ENCODE results near the gene FAM180A.
"Not testable (repeated sequence)": the region's sequence is repeated elsewhere in the genome, so short reads cannot be mapped to it uniquely, and the experiment has no call there.

FAM180A gene

DNA sequence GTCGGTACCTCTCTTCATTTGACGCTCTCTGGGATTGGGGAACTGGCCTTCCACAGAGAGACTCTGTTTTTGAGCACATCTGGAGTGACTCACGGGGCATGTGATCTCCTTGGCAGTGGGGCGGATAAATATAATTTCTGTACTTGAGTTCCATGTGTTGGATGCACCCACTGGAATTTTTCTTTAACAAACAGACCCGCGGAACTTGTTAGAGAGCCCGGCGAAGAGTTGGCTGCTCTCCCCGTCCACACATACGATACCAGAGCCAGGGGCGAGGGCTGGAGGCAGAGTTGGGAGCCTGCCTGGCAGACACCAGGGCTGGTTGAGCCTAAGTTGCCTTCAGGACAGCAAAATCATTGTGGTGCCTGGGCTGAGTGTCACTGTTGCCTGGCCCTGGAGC is at the start of gene FAM180A:
Gene FAM180A, minus strand, starts transcription at position 44 of the 400 bp plus-strand sequence. CDS start 233 bp downstream, outside the sequence.
- DNase-seq = no peak

DNA sequence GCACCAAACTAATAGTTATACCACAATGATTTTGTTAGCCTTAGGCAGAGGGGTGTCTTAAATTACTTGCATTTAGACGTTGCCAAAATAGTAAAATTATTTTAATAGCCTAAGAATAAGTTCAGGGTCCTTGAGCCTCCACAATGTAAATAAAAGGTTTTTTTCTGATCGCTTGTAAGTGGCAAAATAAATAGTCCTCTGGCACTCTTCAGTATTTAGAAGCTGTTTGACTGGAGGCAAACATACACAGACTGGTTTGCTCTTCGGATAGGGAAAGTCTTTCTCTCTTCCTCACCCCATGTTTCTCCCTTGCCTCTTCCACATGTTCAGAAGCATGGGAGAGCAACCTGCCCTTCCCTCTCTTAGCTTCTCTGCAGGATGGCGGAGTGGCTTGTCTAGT is 49.5 kb upstream of the FAM180A start:
- no peak for DNase-seq

DNA sequence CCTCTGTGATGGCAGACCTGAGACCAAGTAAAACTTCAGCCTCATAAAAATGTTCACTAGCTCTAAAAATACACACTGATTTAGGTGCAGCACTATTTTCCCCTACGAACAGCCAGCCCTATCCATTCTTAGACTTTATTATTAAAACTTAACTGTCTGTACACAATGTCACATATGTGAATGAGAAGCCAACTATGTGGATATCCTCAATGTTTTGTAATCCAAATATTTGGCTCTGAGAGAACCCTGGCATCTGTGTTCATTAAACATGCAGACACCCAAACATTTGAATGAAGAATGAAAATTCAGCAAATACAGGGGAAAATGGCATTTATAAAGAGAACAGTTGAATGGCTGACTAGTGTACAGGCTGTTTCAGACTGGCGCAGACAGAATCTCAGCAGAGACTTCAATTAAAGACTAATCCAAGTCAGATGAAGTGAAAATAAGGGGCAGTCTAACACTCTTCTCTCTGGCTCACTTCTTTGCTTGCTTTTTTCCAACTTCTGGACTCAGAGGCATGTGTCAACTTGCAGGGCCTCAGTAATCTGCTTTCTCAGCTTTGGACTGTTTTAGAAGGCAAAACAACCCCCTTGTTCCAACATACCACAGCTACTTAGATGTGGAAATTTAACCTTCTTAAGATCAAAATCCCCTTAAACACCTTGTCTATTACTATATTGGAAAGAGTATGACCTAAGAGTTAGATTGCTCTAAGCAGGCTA is 47.4 kb upstream of the FAM180A start:
- DNase-seq = no peak

DNA sequence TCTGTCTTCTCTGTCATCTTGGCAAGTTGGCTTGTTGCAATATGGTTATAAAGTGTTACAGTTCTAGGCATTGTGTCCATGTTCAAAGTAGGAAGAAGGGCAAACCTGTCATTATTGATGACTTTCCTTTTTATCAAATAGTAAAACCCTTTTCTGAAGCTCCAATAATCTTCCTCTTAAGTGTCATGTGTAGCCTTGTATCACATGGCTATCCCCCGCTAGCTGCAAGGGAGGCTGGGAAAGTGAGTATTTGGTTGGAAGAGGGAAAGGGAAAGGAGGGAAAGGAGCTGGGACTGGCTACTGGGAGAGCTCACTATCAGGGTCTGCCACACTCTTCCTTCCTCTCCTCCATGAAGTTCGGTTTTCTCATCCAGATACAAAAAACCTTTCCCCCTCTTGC is 45.2 kb upstream of the FAM180A start:
- no peak for DNase-seq

DNA sequence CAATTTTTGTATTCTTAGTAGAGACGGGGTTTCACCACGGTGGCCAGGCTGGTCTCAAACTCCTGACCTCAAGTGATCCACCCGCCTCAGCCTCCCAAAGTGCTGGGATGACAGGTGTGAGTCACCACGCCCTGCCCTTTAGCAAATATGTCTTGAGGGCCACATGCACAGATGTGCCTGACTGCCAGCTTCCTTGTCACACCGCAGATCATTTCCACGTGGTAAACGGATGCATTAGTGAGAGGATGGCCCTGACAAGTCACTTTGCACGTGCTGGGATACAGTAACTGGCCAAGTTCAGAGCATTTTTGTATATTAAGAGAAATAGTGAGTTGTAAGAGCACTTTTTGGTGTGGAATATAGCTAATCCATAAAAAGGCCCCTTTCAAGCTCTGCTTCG is 44.3 kb upstream of the FAM180A start:
- DNase-seq = no peak

DNA sequence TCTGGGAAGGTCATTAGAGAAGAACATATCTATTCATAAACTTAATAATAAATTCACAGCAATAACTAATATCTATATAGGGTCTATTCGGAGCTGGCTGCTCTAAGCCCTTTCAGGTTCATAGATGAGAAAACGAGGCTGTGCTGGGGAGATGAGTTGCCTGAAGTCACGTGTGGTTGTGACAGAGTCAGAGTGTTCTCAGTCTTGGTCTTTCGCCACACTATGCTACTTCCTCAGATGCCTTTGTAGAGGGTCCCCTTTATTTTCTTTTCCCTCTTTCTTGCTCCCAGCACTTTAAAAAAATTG is 43.7 kb upstream of the FAM180A start:
- no peak for DNase-seq

DNA sequence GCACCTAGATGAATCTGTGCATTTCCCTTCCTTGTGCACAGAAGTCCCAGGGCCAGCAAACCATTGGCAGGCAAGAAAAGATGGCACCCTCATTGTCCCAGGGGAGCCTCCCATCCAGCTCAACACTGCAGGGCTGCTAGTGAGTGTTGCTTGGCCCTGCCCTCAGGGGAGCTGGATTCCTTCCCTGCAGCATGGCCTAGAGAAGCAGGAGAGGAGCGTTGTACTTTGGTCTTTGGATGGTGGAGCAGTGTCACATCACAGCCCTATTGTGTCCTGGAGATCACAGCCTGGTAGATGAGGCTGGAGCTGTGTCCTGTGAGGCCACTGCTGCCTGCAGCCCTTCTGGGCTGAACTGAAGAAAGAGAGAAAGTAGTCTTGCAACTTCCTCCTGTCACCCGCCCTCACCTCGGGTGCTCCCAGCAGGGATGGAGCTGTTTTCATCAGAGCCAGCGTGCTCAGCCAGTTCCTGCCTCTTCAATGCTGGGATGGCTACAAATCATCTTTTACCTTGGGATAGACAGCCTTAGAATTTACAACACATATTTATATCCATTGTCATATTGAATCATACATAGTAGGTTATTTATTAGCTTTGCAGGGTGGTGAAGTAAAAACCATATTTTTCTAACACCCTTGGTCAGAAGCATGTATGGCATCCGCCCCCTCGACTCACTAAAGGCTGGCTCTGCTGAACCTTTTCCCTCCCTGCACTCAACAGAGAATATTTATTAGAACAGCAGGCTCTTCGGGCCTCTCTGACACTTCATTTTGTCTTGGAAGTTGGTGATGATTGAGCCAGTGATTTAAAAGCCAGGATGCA is 43.1 kb upstream of the FAM180A start:
- DNase-seq = no peak

DNA sequence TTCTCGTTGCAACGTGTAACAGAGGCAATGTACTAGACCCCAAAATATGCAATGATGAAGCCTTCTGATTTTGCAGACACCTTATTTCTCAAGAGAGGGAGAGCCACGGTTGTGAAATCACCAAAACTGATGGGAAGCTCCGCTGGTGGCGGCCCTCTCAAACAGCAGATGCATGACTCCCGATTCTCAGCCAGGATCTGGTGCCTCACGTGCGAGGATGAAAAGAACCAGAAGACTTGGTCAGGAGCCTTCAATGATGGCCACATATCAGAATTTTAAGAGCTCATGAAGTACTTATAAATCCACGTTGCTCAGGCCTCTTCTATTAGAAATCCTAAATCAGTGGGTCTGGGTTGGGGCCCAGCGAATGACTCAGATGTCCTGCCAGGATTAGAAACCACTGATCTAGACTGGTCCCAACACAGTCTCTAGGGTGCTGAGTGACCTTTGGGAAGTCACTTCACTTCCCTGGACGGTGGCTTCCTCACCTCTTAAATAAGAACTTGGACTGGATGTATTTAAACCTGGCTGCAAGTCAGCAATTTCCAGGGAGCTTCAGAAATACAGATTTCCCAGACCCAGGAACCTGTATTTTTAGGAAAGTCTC is 41.9 kb upstream of the FAM180A start:
- no peak for DNase-seq

DNA sequence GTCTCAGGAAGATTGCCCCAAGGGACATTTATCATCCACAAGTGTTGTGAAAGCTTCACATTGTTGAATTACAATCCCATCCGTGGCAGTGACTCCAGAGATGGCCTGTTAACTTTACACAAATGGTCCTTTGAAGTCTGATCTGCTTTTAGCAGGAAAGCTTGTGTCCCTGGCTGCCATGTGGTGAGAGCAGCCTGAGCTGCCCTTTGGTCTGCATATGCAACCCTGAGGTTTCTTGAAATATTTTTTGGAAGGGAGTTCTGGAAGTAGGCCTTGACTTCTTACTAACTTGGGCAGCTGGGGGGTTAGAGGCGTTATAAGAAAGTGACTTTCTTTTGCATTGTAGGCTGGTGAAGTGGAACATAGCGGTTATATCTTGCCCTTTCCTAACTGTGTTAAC is 41.3 kb upstream of the FAM180A start:
- no peak for DNase-seq

DNA sequence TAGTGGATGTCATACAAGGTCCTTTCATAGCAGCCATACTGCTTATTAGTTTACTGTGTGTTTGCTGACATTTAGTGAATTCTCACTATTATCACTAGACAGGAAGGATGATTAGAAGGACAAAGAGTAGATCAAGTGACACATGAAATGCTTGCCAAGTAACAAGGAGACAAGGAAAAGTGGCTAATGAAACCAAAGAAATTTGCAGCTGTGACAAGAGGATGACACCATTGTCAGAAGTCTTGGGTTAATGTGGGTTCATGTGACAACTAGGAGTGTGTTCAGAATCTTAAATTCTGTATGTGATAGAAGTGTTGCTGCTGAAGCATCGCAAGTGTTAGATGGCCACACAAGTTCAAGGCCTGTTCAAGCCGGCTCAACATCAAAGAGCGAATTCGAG is 40.8 kb upstream of the FAM180A start:
- no peak for DNase-seq

DNA sequence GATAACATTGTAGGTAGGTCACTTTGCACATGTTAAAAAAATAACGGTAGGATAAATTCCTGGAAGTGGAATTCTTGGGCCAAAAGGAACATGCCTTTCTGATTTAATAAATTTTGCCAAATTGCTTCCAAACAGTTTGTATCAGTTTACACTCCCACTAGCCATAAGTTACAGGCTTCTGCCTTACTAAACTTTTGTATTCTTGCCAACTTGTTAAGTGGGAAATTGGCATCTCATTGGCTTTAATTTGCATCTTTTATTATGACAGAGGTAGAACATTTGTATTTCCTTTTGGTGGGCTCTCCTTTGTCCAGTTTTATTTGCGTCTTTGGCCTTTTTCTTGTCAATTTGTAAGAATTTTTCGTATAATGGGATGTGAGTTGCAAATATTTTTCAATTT is 38.3 kb upstream of the FAM180A start:
- DNase-seq = no peak

DNA sequence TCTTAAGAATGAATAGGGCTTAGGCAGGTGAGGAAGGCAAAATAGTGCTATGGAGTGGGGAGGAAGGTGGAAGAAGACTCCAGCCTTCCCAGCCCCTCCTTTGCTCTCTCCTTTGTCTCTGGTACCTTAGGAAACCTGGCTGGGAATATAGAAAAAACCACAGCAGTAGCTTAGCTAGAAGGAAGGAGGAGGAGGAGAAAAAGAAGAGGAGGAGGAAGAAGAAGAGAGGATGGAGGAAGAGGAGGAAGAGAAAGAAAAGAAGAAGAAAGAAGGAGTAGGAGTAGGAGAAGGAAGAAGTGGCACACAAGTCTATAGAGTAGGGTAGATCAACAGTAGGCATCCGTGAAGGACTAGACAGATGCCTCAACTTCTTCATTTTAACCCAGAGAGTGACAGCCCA is 36.5 kb upstream of the FAM180A start:
- no peak for DNase-seq

DNA sequence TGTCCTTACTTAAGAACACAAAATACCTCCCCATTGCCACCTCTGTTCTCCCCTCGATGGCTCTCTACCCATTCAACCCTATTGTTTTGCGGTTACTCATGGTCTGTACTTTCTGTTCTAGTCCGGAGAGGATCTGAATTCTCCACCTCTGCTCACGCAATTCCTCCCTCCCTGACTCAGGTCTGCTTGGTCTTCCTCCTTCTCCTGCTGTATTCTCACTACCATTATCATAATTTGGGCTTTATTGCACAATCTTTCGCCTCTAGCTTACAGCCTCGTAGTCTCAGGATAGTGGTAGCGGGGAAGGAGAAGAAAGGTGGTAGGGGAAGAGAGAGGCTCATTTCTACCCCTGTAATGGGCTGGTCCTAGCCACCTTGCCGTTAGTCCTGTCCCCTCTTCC is 35.4 kb upstream of the FAM180A start:
- no peak for DNase-seq

DNA sequence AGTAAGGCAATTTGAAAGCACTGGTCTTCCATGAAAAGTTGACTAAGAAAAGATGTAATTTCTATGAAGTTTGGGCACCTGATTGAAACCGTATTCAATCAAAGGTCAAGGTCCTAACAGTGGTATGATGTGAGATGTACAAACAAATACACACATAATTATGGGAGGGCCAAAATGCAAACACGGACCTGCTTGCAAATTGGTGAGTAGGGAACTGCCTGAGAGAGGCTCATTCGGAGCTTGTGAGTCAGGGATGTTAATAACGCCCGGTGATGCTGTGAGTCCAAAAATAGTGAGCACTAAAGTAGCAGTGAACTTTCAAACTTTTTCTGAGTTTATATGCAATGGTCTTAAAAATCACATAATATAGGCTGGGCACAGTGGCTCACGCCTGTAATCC is 34.2 kb upstream of the FAM180A start:
- no peak for DNase-seq

DNA sequence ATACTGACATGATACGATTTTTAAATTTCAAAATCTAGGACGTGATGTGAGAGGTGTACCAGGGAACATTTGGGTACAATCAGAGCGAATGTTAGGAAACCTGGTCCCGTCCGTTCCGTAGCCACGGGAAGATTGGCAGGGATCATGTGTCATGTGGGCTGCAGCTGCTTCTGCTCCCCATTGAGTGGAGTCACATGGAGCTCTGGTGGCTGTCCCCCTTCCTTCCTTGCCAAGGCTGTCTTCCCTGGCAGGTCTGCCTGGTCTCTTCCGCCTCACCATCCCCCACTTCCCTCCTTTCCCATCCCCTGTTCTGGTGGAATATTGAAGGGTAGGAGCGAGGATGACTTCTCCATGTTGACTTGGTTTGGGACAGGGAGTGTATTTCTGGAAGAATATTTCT is 33.8 kb upstream of the FAM180A start:
- DNase-seq = no peak

DNA sequence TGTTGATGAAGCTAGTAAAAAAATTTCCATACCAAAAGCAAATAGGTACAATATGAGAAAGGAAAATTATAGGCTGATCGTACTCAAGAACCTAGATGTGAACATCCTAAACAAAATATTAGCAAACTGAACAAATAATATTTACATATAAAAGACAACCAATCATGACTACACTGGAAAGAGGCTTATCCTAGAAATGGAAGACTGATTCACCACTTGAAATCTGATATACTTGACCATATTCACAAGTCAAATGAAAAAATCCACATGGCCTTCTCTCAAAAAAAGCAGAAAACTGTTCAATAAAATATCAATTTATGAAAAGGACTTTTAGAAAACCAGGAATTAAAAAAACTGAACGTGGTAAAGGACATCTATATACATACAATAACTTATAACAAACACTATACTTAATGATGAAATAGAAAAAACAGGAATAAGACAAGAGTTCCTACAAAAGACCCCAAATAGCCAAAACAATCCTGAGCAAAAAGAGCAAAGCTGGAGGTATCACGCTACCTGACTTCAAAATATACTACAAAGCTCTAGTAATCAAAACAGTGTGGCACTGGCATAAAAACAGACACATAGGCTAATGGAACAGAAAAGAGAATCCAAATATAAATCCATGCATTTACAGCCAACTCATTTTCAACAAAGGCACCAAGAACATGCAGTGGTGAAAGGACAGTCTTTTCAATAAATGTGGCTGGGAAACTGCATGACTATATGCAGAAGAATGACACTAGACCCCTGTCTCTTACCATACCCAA is 29.2 kb upstream of the FAM180A start:
- DNase-seq = no peak

DNA sequence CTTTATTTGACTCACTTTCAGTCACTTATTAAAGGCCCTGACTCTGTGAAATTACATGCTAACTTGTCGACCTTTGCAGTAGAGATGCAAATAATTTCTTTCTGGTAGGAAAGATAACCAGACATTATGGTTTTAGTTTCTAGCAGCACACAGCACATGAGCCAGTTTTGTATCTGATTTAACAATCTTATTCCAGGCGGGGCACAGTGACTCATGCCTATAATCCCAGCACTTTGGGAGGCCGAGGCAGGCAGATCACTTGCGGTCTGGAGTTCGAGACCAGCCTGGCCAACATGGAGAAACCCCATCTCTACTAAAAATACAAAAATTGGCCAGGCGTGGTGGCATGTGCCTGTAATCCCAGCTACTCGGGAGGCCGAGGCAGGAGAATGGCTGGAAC is 27.3 kb upstream of the FAM180A start:
- DNase-seq = not testable (repeated sequence)

DNA sequence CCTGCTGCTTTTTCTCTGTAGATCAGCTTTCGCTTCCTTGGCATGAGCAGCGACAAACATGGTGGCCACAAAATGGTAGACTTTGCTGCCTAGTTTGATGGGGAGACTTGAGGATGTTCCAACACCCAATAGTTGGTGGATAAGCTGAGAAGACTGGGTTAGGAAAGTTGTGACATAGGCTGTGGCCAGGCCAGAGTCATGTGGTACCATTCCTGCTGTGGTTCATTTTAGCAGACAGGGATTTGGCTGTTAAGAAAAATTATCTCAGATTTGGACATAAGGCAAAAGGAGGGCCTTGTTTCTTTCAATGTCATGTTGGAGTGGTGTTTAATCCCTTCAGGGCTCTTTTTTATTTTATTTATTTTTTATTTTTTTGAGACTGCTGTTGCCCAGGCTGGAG is 26.6 kb upstream of the FAM180A start:
- DNase-seq = no peak

DNA sequence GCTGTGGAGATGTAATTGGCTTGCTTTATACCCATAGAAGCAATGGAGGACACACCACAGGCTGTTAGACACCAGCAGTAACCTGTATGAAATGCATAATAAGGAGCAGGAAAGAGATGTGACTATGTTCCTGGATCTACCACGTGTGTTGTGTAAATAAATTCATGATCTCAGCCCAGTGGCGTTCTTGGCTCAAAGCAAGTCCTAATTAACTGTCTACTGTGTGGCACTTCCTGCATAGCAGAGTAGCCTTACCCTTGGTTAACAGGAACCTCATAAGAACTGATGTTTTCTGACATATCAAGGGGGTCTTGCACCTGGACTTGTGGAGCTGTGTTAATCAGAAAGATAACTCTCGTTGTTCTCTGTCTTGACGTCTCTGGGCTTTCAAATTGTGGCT is 25.7 kb upstream of the FAM180A start:
- no peak for DNase-seq

DNA sequence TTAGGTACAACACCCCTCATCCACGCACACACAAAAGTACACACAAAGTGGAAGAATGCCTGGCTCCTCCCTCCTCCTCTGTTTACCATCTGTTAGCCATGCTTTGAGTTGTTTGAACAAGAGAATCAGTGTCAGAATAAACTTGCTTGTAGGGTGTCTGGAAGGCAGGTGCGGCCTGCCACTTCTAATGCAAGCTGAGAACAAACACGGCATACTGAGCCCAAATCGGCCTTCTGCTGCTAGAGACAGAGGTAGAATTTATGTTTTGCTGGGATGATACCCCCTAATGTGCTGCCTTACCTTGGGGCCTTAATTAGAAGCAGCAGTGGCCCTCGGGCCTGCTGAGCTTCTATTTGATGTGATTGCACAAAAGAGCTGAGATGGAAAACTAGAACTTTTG is 24.9 kb upstream of the FAM180A start:
- no peak for DNase-seq

DNA sequence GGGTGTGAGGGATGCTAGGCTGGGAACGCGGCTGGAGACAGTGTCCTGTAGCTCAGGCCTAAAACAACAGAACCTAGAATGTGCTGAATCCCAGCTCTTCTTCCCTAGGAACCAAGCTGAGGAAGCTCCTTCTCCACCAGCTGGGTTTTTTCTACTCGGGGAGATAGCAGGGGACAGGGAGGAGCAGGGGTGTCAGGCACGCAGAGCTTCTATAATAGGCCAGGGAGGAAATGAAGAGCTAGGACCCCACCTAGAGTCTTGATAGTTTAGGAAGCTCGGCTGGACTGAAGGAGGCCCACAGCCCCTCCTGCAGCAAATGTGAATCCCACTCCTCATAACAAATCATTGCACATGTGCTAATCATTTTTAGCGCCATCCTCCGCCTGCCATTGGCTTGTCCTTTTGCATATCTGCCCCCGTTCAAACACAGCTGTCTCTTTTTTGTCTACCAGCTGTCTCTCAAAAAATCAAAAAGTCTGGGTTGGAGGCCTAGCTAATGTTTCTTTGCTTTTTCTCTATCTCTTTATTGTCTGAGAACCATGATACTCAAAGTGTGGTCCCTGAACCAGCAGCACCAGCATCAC is 24.1 kb upstream of the FAM180A start:
- DNase-seq = no peak

DNA sequence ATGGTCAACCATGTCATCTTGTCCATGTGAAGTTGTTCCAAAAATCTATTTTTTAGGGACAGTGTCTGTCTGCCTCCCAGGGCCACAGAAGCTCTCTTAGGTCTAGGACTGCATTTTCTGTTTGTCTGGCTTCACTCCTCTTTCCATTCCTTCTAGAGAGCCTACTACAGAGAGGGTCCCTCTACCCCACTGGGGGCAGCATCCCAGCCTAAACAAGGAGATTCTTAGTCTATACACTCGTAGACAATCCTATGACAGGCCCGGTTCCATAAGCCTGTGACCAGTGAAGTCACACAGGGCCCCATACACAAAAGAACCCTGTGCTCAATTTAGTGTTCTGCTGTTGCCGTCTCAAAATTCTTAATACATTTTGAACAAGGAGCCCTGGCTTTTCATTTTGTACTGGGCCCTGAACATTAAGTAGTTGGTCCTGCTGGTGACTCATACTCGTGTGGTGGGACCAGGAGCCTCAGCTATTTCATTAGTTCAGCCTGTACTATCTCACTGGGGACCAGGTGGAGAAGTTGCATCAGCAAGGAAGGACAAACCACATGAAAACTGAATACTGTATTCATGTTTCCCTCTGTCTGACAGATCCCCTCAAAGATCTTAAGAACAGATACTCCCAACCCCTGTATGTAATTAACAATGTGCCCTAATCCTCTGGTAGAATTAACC is 23.5 kb upstream of the FAM180A start:
- no peak for DNase-seq

DNA sequence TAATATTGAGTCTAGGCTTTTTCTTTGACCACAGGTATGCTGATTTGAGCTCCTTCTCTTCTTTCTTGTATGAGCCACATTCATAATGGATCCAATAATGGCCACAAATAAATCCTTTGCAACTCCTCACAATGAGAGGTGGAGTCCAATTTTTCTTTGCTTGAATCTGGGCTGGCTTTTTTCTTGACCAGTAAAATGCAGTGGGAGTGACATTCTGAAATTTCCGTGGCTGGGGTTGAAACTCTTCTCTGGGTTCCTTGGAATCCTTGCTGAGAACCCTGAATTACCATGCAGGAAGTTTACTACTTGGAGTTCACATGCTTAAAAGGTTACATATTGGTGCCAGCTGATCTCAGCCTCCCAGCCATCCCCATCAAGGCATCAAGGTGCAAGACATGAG is 22.4 kb upstream of the FAM180A start:
- DNase-seq = no peak
